DMS79 treated with DMSO at 0.1 percent for 48 hours (cell line): ENCODE data around the gene RIPOR2.
A peak's percentile ranks its signal among the peaks of the same experiment; 100 is the strongest.
"Not testable (repeated sequence)": the region's sequence is repeated elsewhere in the genome, so short reads cannot be mapped to it uniquely, and the experiment has no call there.

Experiments used
- DNase-seq: peaks from one replicate; lab custom pipeline; 2025; lab: John Stamatoyannopoulos, UW

Gene RIPOR2

GRCh38 chr6:24807584-24807983 lies 128.2 kb downstream of the RIPOR2 start:
- no peak for DNase-seq

GRCh38 chr6:24802271-24803059 lies 133.3 kb downstream of the RIPOR2 start:
- no peak for DNase-seq

- peak; percentile 55 for DNase-seq
Observed at GRCh38 chr6:24799541-24799915, 136.2 kb downstream of the RIPOR2 start.

GRCh38 chr6:24798740-24799540 lies 136.8 kb downstream of the RIPOR2 start, which contains the start of gene ARMH2:
ARMH2 (minus strand) TSS chr6:24798917; CDS start chr6:24798857, 60 bp downstream.
- no peak for DNase-seq

- peak; percentile 68 for DNase-seq
Observed at GRCh38 chr6:24797596-24798216, 138.1 kb downstream of the RIPOR2 start.

- no peak for DNase-seq
Observed at GRCh38 chr6:24796616-24797290, 139.0 kb downstream of the RIPOR2 start.

GRCh38 chr6:24795106-24795505 lies 140.7 kb downstream of the RIPOR2 start:
- DNase-seq: no peak

GRCh38 chr6:24788031-24788665 lies 147.6 kb downstream of the RIPOR2 start:
- DNase-seq: no peak

- no peak for DNase-seq
Observed at GRCh38 chr6:24780206-24780605, 155.6 kb downstream of the RIPOR2 start.

- DNase-seq: no peak
Observed at GRCh38 chr6:24779416-24780016, 156.2 kb downstream of the RIPOR2 start.

- no peak for DNase-seq
Observed at GRCh38 chr6:24778878-24779277, 156.9 kb downstream of the RIPOR2 start.

- no peak for DNase-seq
Observed at GRCh38 chr6:24778121-24778520, 157.6 kb downstream of the RIPOR2 start.

- no peak for DNase-seq
Observed at GRCh38 chr6:24777227-24777626, 158.5 kb downstream of the RIPOR2 start.

GRCh38 chr6:24775520-24776058 lies 160.2 kb downstream of the RIPOR2 start:
- DNase-seq: no peak

GRCh38 chr6:24774696-24775519 lies 160.9 kb downstream of the RIPOR2 start, which contains the start of gene GMNN:
GMNN (plus strand) TSS chr6:24774937; CDS start chr6:24777247, 2,310 bp downstream.
- peak; percentile 97 for DNase-seq

GRCh38 chr6:24768361-24768760 lies 167.4 kb downstream of the RIPOR2 start:
- no peak for DNase-seq

- DNase-seq: peak; percentile 25
Observed at GRCh38 chr6:24766680-24767462, 168.9 kb downstream of the RIPOR2 start.

GRCh38 chr6:24765968-24766367 lies 169.8 kb downstream of the RIPOR2 start:
- not testable (repeated sequence) for DNase-seq
